NB4 (cell line): ENCODE results near the gene KCNK2.
A peak's percentile ranks its signal among the peaks of the same experiment; 100 is the strongest.

Experiments used
- DNase-seq: peaks from one replicate; pipeline ENCODE4 v3.0.0; 2010; ENCODE audit warnings: low read depth
- H3K4me3 ChIP-seq: one replicate; pipeline ENCODE4 v1.5.1; 2011; ENCODE audit warnings: mild to moderate bottlenecking, low read depth, low read length, moderate library complexity
- CTCF ChIP-seq: IDR thresholded peaks from one replicate; pipeline ENCODE4 v1.5.1; 2012; ENCODE audit warnings: low read depth, low read length
- MAX ChIP-seq: IDR thresholded peaks from 2 replicates; pipeline ENCODE4 v1.6.1; 2011; ENCODE audit warnings: low read depth, low read length
- MYC ChIP-seq: IDR thresholded peaks from 2 replicates; pipeline ENCODE4 v1.6.1; 2011; ENCODE audit warnings: low read depth, low read length
- POLR2A ChIP-seq: IDR thresholded peaks from 2 replicates; pipeline ENCODE4 v1.6.1; 2011; ENCODE audit warnings: mild to moderate bottlenecking; ENCODE audit not compliant: insufficient read length; ENCODE audit errors: extremely low read depth

The KCNK2 gene

GRCh38 chr1:215143497-215143896, 61.0 kb downstream of the KCNK2 start:
- H3K4me3 ChIP-seq, result no peak overlapping the region
- TF ChIP-seq MAX, result no peak
- no peak for TF ChIP-seq MYC
- TF ChIP-seq CTCF, result no peak
- TF ChIP-seq POLR2A, result no peak

GRCh38 chr1:215146240-215146975, 63.9 kb downstream of the KCNK2 start:
- DNase-seq, result peak; percentile 69
- TF ChIP-seq CTCF, result no peak
- no peak for TF ChIP-seq MAX
- no peak overlapping the region for H3K4me3 ChIP-seq

More at GRCh38 chr1:215143497-215143896, 61.0 kb downstream of the KCNK2 start:
- no peak for DNase-seq

- DNase-seq, result no peak
- no peak overlapping the region for H3K4me3 ChIP-seq
- TF ChIP-seq MAX (no peak), MYC (no peak), POLR2A (no peak), CTCF (no peak)
These were observed 64.5 kb downstream of the KCNK2 start for GRCh38 chr1:215147024-215147423.

GRCh38 chr1:215151841-215152549, 69.5 kb downstream of the KCNK2 start:
- no peak for DNase-seq
- no peak overlapping the region for H3K4me3 ChIP-seq
- TF ChIP-seq MAX (no peak), MYC (no peak), POLR2A (no peak), CTCF (no peak)

- no peak overlapping the region for H3K4me3 ChIP-seq
- no peak for DNase-seq
- TF ChIP-seq MYC (no peak), MAX (no peak), CTCF (no peak)
These were observed 73.7 kb downstream of the KCNK2 start for GRCh38 chr1:215156232-215156631.
